ENCODE results near the gene UPF3B. TPM values are rescaled to one million over a fixed set of nuclear protein-coding genes. Genes with fewer than 3 reads are reported as not detected.

Gene UPF3B
- total and polyA plus RNA-seq, 2 of the 4 experiments (the other 2 are of a cell fraction), result 0.54 to 6.0 TPM

DNA sequence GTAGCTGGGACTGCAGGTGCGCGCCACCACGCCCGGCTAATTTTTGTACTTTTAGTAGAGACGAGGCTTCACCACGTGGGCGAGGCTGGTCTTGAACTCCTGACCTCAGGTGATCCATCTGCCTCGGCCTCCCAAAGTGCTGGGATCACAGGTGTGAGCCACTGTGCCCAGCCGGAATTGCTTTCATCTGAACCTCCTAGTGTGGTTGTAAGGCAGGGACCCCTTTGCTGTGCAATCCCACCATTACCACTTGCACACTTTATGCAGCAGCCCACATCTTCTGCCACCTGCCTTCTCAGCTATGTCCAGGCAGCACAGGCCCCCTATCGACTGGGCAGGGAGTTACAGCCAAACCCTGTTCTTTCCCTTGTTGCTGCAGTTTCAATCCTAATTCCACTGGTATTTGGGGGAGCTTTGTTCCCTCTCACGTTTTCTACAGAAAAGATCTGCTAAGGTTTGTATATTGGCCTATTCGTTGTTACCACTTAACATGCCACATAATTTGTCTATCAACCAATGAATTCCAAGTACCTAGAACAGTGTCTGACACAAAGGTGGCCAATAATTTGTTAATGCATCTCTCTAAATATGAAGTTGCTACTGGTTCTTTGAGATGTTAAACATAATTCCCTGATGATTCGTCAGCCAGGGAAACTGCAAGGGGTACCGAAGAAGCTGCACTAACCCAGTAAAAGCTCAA lies 67.9 kb downstream of the UPF3B start:
- H3K4me1 ChIP-seq (ENCODE audit: control insufficient read depth, insufficient read depth, low read length), result 0 out of 2 replicates have a peak, but pooled peaks cover 2% of the 10 kb centered on the region
- no peak overlapping the region for H2BK15ac ChIP-seq (ENCODE audit: low read depth, low read length)
- no peak overlapping the region for H3K56ac ChIP-seq (ENCODE audit: extremely low read depth, insufficient read depth, low read length)
- no peak overlapping the region for H3K4me3 ChIP-seq (ENCODE audit: insufficient read depth, low read depth, low read length)
- no peak overlapping the region for H4K8ac ChIP-seq (ENCODE audit: low read depth in 2 of 2, low read length in 2 of 2)
- no peak overlapping the region for H2BK20ac ChIP-seq (ENCODE audit: low read depth, low read length)
- no peak overlapping the region for H2AK9ac ChIP-seq (replicated peaks; ENCODE audit: low read depth, low read length, poor library complexity)
- H4K5ac ChIP-seq (ENCODE audit: low read depth, low read length), result no peak overlapping the region
- no peak overlapping the region for H3K27ac ChIP-seq (ENCODE audit: insufficient read depth, low read length)
- H3K27me3 ChIP-seq (ENCODE audit: control insufficient read depth, insufficient read depth, low read length), result no peaks in the 10 kb centered on the region
- dilution Hi-C loops (cut with HindIII; ENCODE audit: low sequenced_read_pairs, unreplicated experiment), result no loop called here
- H3K4ac ChIP-seq (ENCODE audit: low read depth, low read length), result no peak overlapping the region
- H3K4me2 ChIP-seq (ENCODE audit: low read depth, low read length), result no peak overlapping the region
- peaks cover 20% of the 10 kb centered on the region for H3K36me3 ChIP-seq (ENCODE audit: control insufficient read depth, insufficient read depth, low read length)
- no peak overlapping the region for H2BK5ac ChIP-seq (ENCODE audit: low read depth, low read length, poor library complexity, severe bottlenecking)
- ChIA-PET POLR2A (ENCODE audit: unreplicated experiment) (no interaction called here), CTCF (interaction anchor here (0.6 to 1.0 kb wide), 2 partner anchors 175 to 940 kb away, joined by 3 to 4 read pairs; no protein-coding TSS in a partner anchor)
- H4K20me1 ChIP-seq (ENCODE audit: insufficient read depth, low read length), result peaks cover 70% of the 10 kb centered on the region
- no peak overlapping the region for H2BK120ac ChIP-seq (ENCODE audit: low read depth, low read length)
- no peak overlapping the region for H4K91ac ChIP-seq (ENCODE audit: insufficient read depth, low read depth, low read length)
- no CpG with 5 or more reads among the region's 14 CpGs for WGBS, 2 experiments (ENCODE audit: extremely low coverage in 2 of 2, insufficient read length in 1 of 2)
- no peak overlapping the region for H3K23ac ChIP-seq (ENCODE audit: low read depth, low read length)
- H2AFZ ChIP-seq (replicated peaks; ENCODE audit: low read length, poor library complexity), result no peak overlapping the region
- no TSS peak for BruUV-seq (replicated peaks)
- TF ChIP-seq CHD1 (IDR thresholded peaks at IDR 0.05; ENCODE audit: low read depth, low read length), result no peak
- no peak for TF ChIP-seq MAFK (IDR thresholded peaks at IDR 0.05; ENCODE audit: low read depth, low read length)
- no peak for TF ChIP-seq RCOR1 (IDR thresholded peaks at IDR 0.05; ENCODE audit: insufficient replicate concordance, low read length)
- no peak for TF ChIP-seq CEBPB (IDR thresholded peaks at IDR 0.05; ENCODE audit: low read depth, low read length)
- peak; percentile 18; the same call in 1 of the 2 replicates for TF ChIP-seq SMC3 (IDR thresholded peaks at IDR 0.05; ENCODE audit: low read depth, low read length)
- TF ChIP-seq, protein P1, sequence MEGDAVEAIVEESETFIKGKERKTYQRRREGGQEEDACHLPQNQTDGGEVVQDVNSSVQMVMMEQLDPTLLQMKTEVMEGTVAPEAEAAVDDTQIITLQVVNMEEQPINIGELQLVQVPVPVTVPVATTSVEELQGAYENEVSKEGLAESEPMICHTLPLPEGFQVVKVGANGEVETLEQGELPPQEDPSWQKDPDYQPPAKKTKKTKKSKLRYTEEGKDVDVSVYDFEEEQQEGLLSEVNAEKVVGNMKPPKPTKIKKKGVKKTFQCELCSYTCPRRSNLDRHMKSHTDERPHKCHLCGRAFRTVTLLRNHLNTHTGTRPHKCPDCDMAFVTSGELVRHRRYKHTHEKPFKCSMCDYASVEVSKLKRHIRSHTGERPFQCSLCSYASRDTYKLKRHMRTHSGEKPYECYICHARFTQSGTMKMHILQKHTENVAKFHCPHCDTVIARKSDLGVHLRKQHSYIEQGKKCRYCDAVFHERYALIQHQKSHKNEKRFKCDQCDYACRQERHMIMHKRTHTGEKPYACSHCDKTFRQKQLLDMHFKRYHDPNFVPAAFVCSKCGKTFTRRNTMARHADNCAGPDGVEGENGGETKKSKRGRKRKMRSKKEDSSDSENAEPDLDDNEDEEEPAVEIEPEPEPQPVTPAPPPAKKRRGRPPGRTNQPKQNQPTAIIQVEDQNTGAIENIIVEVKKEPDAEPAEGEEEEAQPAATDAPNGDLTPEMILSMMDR (conservative IDR thresholded peaks at IDR 0.05; ENCODE audit: low read depth, low read length), result peak; percentile 42
- peak; percentile 27; the same call in 1 of the 2 replicates for TF ChIP-seq RAD21 (IDR thresholded peaks at IDR 0.05; ENCODE audit: low read length)
- TF ChIP-seq, protein P2, sequence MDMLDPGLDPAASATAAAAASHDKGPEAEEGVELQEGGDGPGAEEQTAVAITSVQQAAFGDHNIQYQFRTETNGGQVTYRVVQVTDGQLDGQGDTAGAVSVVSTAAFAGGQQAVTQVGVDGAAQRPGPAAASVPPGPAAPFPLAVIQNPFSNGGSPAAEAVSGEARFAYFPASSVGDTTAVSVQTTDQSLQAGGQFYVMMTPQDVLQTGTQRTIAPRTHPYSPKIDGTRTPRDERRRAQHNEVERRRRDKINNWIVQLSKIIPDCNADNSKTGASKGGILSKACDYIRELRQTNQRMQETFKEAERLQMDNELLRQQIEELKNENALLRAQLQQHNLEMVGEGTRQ (IDR thresholded peaks at IDR 0.05; ENCODE audit: low read depth, low read length), result no peak
- DNase-seq (peak; percentile 23), ATAC-seq (ENCODE audit: low read depth) (peak; percentile 72; the same call in 1 of the 2 replicates)
- no peaks in the 10 kb centered on the region for H3K9me1 ChIP-seq (ENCODE audit: insufficient read depth, low read length)
- intact Hi-C loops (cut with micrococcal nuclease), result loop anchor here (5.0 kb wide), 1 partner anchor 268 kb away; no protein-coding TSS in a partner anchor
- H3K9ac ChIP-seq (ENCODE audit: low read depth, low read length), result no peak overlapping the region
- no peaks in the 10 kb centered on the region for H3K9me3 ChIP-seq (ENCODE audit: control insufficient read depth, insufficient read depth, low read length)
- no peak overlapping the region for H3K18ac ChIP-seq (ENCODE audit: low read depth, low read length)
- in situ Hi-C loops (cut with MboI; ENCODE audit: low sequenced_read_pairs), result no loop called here
- H3K79me1 ChIP-seq (ENCODE audit: low read depth in 1 of 2, low read length in 2 of 2), result no peaks in the 10 kb centered on the region; a peak in 1 of 4 replicates
- H2AK5ac ChIP-seq (ENCODE audit: low read depth, low read length), result no peak overlapping the region
- H3K14ac ChIP-seq (replicated peaks; ENCODE audit: low read depth, low read length), result no peak overlapping the region

Data from IMR-90 (cell line).